OCI-LY7 (cell line): ENCODE measurements around the gene TUSC2.

ENCODE experiments used
- EZH2phosphoT487 ChIP-seq: fragments of 200-600 bp; sonication (generic); IDR thresholded peaks from 2 replicates; pipeline ENCODE4 v1.6.1; 2018; ENCODE audit warnings: low read depth, borderline replicate concordance, mild to moderate bottlenecking, mixed run types, antibody characterized with exemption, low read length, moderate library complexity, mixed read lengths
- TF ChIP-seq, protein P1 (sequence below): fragments of 200-600 bp; sonication (generic); conservative IDR thresholded peaks from 2 replicates; pipeline ENCODE4 v1.5.1; 2014; ENCODE audit warnings: mild to moderate bottlenecking, antibody characterized with exemption, low read length, moderate library complexity, mixed read lengths

DNA sequence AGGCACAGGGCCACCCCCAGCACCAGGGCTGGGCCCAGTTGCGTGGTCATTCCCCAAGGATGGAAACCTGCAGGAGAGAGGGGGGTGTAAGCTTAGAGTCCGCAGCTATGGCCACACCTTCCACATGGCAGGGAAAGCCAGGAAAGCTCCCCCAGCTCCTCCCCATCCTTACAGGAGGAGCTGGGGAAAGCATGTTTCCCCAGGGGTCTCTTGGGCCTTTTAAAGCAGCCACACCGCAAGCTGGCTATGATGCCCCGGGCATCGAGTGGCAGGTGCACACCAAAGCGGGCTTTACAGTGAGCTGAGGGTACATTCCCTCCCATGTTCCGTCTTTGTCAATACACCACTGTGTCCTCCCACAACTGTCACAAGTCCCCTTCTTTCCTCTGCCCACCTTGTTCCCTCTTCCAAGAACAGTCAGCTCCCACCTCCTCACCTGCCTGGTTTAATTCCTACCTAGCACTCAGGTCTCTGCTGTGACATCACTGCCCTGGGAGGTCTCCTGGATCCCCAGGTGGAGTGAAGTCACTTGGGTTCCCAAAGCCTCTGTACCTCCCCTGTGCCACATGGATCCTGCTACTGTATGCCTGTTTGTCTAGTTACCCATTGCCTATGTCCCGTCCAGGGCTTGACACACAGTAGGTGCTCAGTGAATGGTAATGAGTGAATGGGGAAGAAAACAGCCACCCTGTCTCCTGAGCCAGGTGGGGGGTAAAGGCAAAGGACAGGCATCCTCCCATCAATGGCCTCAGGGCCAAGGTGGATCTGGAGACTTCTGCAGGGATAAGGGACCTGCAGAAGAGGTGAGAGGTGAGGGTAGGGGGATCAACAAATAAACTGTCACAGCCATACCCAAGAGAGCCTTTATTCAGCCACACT lies 32.2 kb downstream of the TUSC2 start:
- TF ChIP-seq, protein P1, sequence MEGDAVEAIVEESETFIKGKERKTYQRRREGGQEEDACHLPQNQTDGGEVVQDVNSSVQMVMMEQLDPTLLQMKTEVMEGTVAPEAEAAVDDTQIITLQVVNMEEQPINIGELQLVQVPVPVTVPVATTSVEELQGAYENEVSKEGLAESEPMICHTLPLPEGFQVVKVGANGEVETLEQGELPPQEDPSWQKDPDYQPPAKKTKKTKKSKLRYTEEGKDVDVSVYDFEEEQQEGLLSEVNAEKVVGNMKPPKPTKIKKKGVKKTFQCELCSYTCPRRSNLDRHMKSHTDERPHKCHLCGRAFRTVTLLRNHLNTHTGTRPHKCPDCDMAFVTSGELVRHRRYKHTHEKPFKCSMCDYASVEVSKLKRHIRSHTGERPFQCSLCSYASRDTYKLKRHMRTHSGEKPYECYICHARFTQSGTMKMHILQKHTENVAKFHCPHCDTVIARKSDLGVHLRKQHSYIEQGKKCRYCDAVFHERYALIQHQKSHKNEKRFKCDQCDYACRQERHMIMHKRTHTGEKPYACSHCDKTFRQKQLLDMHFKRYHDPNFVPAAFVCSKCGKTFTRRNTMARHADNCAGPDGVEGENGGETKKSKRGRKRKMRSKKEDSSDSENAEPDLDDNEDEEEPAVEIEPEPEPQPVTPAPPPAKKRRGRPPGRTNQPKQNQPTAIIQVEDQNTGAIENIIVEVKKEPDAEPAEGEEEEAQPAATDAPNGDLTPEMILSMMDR, result no peak
- TF ChIP-seq EZH2phosphoT487, result no peak
